Gastrocnemius medialis (tissue), 4 donors: ENCODE measurements around the gene KIAA1614.

Experiments
- CTCF ChIP-seq, 5 experiments: fragments of 450-650 bp in 3 of 5; fragments of 200-600 bp in 2 of 5; sonication (generic) in 2 of 5; IDR thresholded peaks in 4 of 5; conservative IDR thresholded peaks in 1 of 5; 1 replicate in 4 of 5; 2 replicates in 1 of 5; pipeline ENCODE4 v1.5.1; 2016 to 2019; ENCODE audit warnings: antibody characterized with exemption in 5 of 5, mild to moderate bottlenecking in 3 of 5, moderate library complexity in 3 of 5
- POLR2A ChIP-seq, 2 donors: fragments of 450-650 bp; IDR thresholded peaks; one replicate each; pipeline ENCODE4 v1.6.1; 2017; ENCODE audit warnings: antibody characterized with exemption in 2 of 2, mild to moderate bottlenecking in 2 of 2, moderate library complexity in 2 of 2

- no peak for TF ChIP-seq CTCF (IDR thresholded peaks at IDR 0.05 in 4 of 5, conservative IDR thresholded peaks at IDR 0.05 in 1 of 5)
- no peak for TF ChIP-seq POLR2A (IDR thresholded peaks at IDR 0.05)
These were observed 15.1 kb downstream of the KIAA1614 start for GRCh38 chr1:180927841-180928240.
